LNCAP (cell line): Measurements from ENCODE around the gene ATP2A3.

Experiments used
- TF ChIP-seq, protein P1 (sequence below): fragments of 450-650 bp; IDR thresholded peaks from 2 replicates; pipeline ENCODE4 v1.5.1; 2017; ENCODE audit warnings: mild to moderate bottlenecking

The ATP2A3 gene

DNA sequence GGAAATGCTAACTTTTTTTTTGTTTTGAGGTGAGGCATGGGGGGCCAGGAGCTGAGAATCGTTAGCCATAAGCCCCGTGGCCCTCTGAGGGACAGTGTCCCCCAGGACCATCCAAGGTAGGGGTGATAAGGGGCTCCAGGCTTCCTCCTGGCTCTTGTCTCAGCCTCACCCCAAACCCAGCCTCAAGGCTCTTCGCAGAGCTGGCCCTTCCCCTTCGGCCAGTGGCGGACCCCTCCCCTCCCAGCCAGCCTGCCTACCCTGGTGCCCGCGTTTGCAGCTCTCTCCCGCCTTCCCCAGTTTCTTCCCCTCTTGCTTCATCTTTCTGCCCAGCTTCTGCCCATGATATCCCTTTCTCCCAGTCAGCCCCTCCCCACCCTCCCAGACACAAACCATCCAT is 22.7 kb upstream of the ATP2A3 start:
- TF ChIP-seq, protein P1, sequence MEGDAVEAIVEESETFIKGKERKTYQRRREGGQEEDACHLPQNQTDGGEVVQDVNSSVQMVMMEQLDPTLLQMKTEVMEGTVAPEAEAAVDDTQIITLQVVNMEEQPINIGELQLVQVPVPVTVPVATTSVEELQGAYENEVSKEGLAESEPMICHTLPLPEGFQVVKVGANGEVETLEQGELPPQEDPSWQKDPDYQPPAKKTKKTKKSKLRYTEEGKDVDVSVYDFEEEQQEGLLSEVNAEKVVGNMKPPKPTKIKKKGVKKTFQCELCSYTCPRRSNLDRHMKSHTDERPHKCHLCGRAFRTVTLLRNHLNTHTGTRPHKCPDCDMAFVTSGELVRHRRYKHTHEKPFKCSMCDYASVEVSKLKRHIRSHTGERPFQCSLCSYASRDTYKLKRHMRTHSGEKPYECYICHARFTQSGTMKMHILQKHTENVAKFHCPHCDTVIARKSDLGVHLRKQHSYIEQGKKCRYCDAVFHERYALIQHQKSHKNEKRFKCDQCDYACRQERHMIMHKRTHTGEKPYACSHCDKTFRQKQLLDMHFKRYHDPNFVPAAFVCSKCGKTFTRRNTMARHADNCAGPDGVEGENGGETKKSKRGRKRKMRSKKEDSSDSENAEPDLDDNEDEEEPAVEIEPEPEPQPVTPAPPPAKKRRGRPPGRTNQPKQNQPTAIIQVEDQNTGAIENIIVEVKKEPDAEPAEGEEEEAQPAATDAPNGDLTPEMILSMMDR, result no peak

DNA sequence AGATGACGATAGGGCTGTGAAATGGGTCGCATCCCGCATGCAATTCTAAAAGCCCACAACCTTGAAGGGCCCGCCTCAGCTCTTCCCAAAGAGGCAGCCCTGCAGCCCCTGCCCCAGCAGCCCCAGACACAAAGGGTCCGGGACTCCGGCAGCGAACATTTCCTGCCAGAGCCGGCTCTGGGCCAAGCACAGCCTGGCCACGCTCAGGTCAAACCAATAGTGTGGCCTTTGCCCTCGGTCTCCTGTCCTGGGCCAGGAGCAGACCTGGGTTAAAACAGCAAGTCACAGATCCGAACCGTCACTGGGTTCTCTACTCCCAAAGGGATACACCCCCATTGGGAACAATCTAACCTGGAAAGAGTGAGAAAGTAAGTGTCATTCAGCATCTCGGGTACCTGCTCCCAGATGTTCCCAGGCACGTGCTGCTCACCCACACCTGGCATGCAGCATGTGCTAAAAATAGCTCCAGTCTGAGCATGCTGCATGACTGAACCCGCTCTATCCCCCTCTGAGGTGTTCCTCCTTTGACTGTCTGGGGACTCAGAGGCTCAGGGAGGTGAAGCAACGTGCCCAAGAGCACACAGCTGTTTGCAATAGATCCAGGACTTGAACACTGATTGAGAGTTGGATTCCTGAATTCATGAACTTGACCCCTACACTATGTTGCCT is 22.2 kb upstream of the ATP2A3 start:
- TF ChIP-seq, protein P1, result no peak

DNA sequence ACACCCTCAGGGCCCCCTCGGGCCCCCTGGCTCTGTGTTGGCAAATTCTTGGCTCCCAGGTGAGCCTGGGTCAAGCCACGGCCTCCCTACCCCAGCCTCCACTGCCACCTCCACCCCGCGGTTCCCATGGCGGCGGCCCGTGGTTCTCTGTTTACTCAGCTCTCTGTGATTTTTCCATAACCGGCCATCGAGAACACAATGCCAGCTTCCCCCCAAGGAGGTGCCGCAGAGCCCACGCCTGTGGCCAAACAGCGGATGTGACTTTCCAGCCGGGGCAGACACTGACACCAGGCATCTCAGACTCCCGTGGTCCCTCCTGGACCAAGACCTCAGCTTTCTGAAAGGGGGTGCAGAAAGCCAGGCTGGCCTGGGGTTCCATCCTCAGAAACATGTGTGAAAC is 21.6 kb upstream of the ATP2A3 start:
- TF ChIP-seq, protein P1, result no peak

DNA sequence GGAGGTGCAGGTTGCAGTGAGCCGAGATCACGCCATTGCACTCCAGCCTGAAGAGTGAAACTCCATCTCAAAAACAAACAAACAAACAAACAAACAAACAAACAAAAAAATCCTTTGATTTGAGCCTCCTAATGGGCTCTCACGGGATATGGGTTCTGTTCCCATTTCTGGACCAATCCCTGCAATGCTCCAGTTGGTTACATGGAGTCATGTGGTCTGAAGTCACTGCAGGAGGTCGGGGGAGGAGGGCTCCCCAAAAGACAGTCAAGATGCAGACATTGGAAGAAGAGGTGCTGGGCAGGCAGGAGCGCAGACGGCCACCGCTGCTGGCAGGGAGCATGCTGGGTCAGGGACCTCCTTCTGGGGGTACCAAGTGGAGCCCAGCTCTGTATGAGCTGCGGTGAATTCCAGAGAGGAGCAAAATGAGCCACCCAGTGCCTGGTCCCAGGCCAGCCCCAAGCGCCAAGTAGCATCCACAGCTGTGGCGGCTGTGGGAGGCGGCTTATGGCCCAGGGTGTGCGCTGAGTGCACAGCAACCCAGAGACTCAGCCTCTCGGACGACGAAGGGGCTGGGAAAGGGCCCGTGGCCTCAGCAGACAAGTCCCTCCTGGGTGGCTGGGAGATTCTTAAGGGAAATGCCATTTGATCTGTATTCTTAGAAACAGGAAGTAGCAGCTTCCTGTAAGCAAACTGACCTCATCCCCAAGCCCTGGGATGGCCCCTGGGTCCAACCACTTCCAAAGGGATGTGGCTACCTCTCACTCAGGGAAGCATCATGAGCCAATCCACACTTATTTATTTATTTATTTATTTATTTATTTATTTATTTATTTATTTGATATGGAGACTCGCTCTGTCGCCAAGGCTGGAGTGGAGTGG is 19.6 kb upstream of the ATP2A3 start:
- TF ChIP-seq, protein P1, result no peak

DNA sequence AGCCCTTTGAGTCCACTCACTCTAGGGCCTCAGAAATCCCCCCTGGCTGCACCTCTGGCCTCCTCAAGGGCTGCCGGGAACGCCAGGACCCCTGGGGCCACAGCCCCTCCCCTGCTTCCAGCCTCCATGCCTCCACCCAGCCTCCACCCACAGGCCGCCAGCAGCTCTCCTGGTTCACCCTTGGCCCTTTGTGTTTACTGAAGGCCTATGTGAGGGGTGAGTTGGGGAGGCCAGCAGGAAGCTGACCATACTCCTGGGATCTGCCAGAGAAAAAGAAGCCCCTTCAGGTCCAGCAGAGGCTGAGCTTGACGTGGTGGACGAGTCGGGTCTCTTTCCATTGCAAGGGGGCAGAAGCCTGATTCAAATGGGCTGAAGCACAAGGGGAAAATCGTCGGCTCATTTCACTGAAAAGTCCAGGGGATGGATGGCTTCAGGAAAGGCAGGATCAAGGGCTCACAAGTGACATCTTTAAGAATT is 18.3 kb upstream of the ATP2A3 start:
- TF ChIP-seq, protein P1, result no peak

DNA sequence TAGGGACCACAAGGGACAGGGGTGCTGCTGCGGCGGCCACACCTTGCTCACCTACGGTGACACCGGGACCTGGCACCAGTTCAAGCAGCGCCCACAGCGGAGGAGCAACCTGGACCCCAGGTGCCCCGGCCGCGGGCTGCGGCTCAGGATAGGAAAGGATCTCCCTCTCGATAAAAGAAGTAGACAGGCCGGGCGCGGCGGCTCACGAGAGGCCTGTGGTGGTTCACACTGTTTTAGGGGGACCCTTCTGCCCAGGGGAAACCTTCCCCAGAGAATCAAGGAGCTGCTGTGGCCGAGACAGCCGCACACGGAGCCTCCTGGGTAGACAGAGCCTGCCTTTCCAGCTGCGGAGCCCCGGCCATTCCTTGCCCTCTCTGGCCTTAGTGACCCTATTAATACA is 17.9 kb upstream of the ATP2A3 start:
- TF ChIP-seq, protein P1, result no peak

DNA sequence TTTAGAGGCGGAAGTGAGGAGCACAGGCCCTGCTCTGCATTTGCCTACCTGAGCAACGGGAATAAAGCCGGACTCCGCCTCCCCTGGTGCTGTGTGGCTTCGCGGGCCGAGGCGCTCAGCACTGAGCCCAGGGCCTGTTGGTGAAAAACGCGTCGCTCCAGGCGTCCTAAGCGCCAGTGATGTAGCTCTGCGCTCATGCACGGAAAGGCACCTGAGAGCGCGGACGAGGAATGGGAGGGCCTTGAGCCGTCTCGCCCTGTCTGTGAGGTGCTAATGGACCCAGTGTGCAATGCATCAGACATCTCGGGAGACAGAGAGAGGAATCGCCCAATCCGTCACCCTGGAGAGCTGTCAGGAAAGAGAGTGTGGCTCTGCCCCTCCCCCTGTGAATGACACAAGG is 17.2 kb upstream of the ATP2A3 start:
- TF ChIP-seq, protein P1, result no peak
